Right atrium auricular region (tissue), 2 donors: ENCODE measurements around the gene MCF2L2. TPM values are rescaled to one million over a fixed set of nuclear protein-coding genes. Genes with fewer than 3 reads are reported as not detected.

Experiments used
- DNase-seq: peaks from one replicate; pipeline ENCODE4 v3.0.0-alpha.2; 2019; ENCODE audit warnings: low spot score
- H3K27ac ChIP-seq, 2 donors: fragments of 200-600 bp; sonication (generic); 1 replicate in 1 of 2; 2 replicates in 1 of 2; pipeline ENCODE4 v1.5.1; 2016 to 2019
- H3K27me3 ChIP-seq, 2 donors: fragments of 200-600 bp; sonication (generic); one replicate each; pipeline versions ENCODE4 v1.5.1 to v1.6.0; 2017 to 2019
- H3K36me3 ChIP-seq: fragments of 200-600 bp; sonication (generic); one replicate; pipeline ENCODE4 v1.5.1; 2016
- H3K4me1 ChIP-seq, 2 donors: fragments of 200-600 bp; sonication (generic); one replicate each; pipeline versions ENCODE4 v1.5.1 to v1.6.0; 2017 to 2019
- H3K4me3 ChIP-seq, 2 donors: fragments of 200-600 bp; sonication (generic); 1 replicate in 1 of 2; 2 replicates in 1 of 2; pipeline ENCODE4 v1.5.1; 2017 to 2019; ENCODE audit warnings: mild to moderate bottlenecking in 1 of 2, moderate library complexity in 1 of 2
- H3K9me3 ChIP-seq, 2 donors: fragments of 200-600 bp; sonication (generic); one replicate each; pipeline ENCODE4 v1.5.1; 2019
- total RNA-seq, 2 donors: library from RNA; depleted of rRNA; stranded (reverse); fragments of >200 nt; gene quantifications; one replicate each; pipeline ENCODE4 v1.1.0, GENCODE V29; 2016
- TF ChIP-seq, protein P1 (sequence below), 2 donors: fragments of 200-600 bp; sonication (generic); IDR thresholded peaks; one replicate each; pipeline ENCODE4 v1.5.1; 2019; ENCODE audit warnings: antibody characterized with exemption in 2 of 2

Gene MCF2L2
- total RNA-seq, 2 donors from 2014 or later, result 0.08 TPM; not detected in 1

DNA sequence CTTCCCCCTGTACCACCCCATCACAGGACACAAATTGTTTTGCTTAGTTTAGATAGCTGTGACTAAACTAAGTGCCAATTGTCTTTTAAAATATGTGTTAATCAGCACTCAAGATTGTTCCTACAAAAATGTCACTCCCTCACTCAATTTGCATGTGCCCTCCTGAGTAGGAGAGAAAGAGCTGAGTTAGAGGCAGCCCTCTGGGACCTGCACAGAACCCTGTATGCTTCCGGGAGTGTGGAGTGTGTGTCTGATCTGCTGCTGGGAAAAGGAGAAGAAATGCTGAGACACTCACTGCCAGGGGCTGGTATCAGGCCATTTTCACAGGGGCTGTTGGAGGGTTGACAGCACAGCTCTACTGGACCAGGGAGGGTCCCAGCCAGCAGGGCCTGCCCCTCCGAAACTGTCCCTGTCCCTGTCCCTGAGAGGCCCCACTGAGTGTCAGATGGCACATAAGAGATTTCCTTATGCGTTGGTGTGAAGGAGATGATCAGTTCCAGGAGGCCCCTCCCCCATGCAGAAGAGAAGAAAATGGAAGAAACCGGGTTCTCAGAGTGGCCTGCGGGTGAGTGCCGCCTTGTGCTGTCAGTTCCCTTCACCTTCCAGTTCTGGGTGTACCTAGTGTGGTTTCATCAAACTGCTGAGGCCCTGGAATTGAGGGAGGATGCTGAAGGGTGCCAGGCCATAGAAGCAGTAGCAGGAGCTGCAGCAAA, 179.3 kb downstream of the MCF2L2 start:
- Histone ChIP-seq H3K36me3 (no peaks in the 10 kb centered on the region), H3K27ac (no peak overlapping the region), H3K4me1 (no peaks in the 10 kb centered on the region), H3K27me3 (no peaks in the 10 kb centered on the region), H3K9me3 (no peaks in the 10 kb centered on the region), H3K4me3 (no peak overlapping the region)
- no peak for DNase-seq
- TF ChIP-seq, protein P1, sequence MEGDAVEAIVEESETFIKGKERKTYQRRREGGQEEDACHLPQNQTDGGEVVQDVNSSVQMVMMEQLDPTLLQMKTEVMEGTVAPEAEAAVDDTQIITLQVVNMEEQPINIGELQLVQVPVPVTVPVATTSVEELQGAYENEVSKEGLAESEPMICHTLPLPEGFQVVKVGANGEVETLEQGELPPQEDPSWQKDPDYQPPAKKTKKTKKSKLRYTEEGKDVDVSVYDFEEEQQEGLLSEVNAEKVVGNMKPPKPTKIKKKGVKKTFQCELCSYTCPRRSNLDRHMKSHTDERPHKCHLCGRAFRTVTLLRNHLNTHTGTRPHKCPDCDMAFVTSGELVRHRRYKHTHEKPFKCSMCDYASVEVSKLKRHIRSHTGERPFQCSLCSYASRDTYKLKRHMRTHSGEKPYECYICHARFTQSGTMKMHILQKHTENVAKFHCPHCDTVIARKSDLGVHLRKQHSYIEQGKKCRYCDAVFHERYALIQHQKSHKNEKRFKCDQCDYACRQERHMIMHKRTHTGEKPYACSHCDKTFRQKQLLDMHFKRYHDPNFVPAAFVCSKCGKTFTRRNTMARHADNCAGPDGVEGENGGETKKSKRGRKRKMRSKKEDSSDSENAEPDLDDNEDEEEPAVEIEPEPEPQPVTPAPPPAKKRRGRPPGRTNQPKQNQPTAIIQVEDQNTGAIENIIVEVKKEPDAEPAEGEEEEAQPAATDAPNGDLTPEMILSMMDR (IDR thresholded peaks at IDR 0.05), result no peak

DNA sequence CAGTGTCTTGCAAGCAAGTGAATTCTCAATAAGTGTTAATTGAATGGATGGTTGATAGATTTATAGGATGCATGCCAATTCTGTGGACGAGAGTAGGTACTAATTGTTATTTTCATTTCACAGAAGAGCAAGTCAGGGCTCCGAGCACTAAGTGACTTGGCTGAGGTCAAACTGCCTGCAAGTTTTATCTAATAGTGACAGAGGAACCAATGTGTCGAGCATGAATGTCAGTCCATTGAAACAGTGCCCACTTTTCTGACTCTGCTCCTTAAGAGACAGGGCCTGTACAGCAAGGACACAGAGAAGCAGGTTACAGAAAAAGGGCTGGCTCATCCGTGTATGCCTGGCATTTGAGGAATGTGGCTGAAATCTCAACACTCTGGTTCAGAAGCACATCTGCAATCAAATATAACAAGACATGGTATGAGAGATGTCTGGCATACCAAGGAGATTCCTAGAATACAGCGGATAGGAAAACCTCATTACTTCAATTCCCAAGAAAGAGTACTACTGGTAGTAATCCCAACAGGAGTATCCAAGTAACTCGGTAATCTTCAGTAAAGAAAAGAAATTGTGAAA, 181.3 kb downstream of the MCF2L2 start:
- no peaks in the 10 kb centered on the region for H3K4me1 ChIP-seq

DNA sequence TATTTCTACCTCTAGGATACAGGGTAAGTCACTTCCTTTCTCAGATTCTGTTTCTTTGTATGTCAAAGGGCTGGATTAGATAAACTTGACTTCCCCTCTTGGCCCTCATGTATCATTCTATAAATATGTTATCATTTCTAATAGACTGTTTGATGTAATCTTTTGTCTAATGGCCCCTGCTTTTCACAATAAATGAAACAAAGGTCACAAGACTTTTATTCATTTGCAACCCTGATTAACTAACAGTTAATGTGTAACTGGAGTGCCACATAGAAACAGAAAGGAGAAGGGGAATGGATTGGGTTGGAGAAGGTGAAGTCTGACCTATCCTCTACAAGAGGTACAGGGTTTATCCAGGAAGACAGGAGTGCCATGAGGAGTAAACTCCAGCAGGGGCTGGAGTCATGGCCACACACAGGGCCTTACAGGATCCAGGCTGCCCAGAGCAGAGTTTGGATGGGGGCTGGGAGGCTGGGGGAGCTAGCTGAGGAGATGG, 183.4 kb downstream of the MCF2L2 start:
- no peaks in the 10 kb centered on the region for H3K27me3 ChIP-seq
- DNase-seq, result no peak
- H3K4me1 ChIP-seq, result no peaks in the 10 kb centered on the region
- TF ChIP-seq, protein P1 (IDR thresholded peaks at IDR 0.05), result no peak
- H3K4me3 ChIP-seq, result no peak overlapping the region
- no peaks in the 10 kb centered on the region for H3K36me3 ChIP-seq
- H3K9me3 ChIP-seq, result peaks cover 0 to 9% of the 10 kb centered on the region in 2 donors
- H3K27ac ChIP-seq, result peak overlapping the region in 1 of 2 donors; percentile 23

More for the DNA sequence above, 181.3 kb downstream of the MCF2L2 start:
- H3K27ac ChIP-seq, result no peak overlapping the region
- no peaks in the 10 kb centered on the region for H3K27me3 ChIP-seq
- TF ChIP-seq, protein P1 (IDR thresholded peaks at IDR 0.05), result no peak
- no peaks in the 10 kb centered on the region for H3K36me3 ChIP-seq
- peaks cover 0 to 9% of the 10 kb centered on the region in 2 donors for H3K9me3 ChIP-seq
- no peak for DNase-seq
- H3K4me3 ChIP-seq, result no peak overlapping the region

DNA sequence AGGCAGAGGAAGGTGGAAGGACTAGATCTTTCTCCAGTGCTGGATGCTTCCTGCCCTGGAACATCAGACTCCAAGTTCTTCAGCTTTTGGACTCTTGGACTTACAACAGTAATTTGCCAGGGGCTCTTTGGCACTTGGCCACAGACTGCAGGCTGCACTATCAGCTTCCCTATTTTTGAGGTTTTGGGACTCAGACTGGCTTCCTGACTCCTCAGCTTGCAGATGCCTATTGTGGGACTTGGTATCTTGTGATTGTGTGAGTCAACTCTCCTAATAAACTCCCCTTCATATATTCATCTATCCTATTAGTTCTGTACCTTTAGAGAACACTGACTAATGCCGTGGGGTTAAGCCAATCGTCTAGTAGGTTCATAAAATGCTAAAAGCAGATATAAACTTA, 184.2 kb downstream of the MCF2L2 start:
- TF ChIP-seq, protein P1 (IDR thresholded peaks at IDR 0.05), result no peak
- DNase-seq, result no peak
- Histone ChIP-seq H3K36me3 (no peaks in the 10 kb centered on the region), H3K27ac (no peak overlapping the region), H3K27me3 (no peaks in the 10 kb centered on the region), H3K9me3 (peaks cover 0 to 9% of the 10 kb centered on the region in 2 donors), H3K4me1 (no peaks in the 10 kb centered on the region), H3K4me3 (no peak overlapping the region)

DNA sequence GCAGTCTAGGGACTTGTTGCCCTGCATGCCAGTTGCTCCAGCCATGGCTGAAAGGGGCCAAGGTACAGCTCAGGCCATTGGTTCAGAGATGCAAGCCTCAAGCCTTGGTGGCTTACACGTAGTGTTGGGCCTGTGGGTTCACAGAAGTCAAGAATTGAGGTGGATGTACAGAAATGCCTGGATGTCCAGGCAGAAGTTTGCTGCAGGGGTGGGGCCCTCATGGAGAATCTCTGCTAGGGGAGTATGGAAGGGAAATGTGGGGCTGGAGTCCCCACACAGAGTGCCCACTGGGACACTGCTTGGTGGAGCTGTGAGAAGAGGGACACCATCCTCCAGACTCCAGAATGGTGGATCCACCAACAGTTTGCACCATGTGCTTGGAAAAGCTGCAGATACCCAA, 186.0 kb downstream of the MCF2L2 start:
- peaks cover 0 to 9% of the 10 kb centered on the region in 2 donors for H3K9me3 ChIP-seq
- no peak overlapping the region for H3K27ac ChIP-seq
- DNase-seq, result no peak
- TF ChIP-seq, protein P1 (IDR thresholded peaks at IDR 0.05), result no peak
- no peaks in the 10 kb centered on the region for H3K36me3 ChIP-seq
- H3K4me3 ChIP-seq, result no peak overlapping the region
- no peaks in the 10 kb centered on the region for H3K27me3 ChIP-seq
- no peaks in the 10 kb centered on the region for H3K4me1 ChIP-seq
